HT1080 (cell line): ENCODE data around the gene RECK. TPM values are rescaled to one million over a fixed set of nuclear protein-coding genes. Genes with fewer than 3 reads are reported as not detected.
"Not testable (repeated sequence)": the region's sequence is repeated elsewhere in the genome, so short reads cannot be mapped to it uniquely, and the experiment has no call there.

Experiments used
- DNase-seq: peaks from one replicate; pipeline ENCODE4 v3.0.0-alpha.2; 2015; ENCODE audit warnings: low read depth
- total RNA-seq: library from RNA; depleted of rRNA; stranded (reverse); fragments of >200 nt; shearing (Covaris generic); gene quantifications from 2 replicates; pipeline ENCODE4 v1.2.3, GENCODE V29; 2014

Gene RECK
- total RNA-seq, 1 experiment from 2014 or later: 7.5 TPM

- no peak for DNase-seq
Measured at GRCh38 chr9:36063804-36064447, 27.2 kb downstream of the RECK start.

GRCh38 chr9:36064448-36065037 is 27.8 kb downstream of the RECK start:
- peak; percentile 3 for DNase-seq

GRCh38 chr9:36074055-36074454 is 37.3 kb downstream of the RECK start:
- DNase-seq: no peak

GRCh38 chr9:36074870-36075532 is 38.3 kb downstream of the RECK start:
- peak; percentile 10 for DNase-seq

GRCh38 chr9:36078051-36078450 is 41.3 kb downstream of the RECK start:
- no peak for DNase-seq

- DNase-seq: no peak
Measured at GRCh38 chr9:36080519-36080918, 43.8 kb downstream of the RECK start.

- no peak for DNase-seq
Measured at GRCh38 chr9:36082931-36083330, 46.2 kb downstream of the RECK start.

GRCh38 chr9:36086442-36086841 is 49.7 kb downstream of the RECK start:
- no peak for DNase-seq

- DNase-seq: not testable (repeated sequence)
Measured at GRCh38 chr9:36087054-36087453, 50.3 kb downstream of the RECK start.

GRCh38 chr9:36088020-36088419 is 51.3 kb downstream of the RECK start:
- DNase-seq: no peak

- peak; percentile 69 for DNase-seq
Measured at GRCh38 chr9:36091026-36091953, 54.6 kb downstream of the RECK start.

GRCh38 chr9:36092014-36092413 is 55.3 kb downstream of the RECK start:
- DNase-seq: no peak

GRCh38 chr9:36092509-36093215 is 55.9 kb downstream of the RECK start:
- DNase-seq: no peak

- no peak for DNase-seq
Measured at GRCh38 chr9:36093384-36093783, 56.7 kb downstream of the RECK start.

- DNase-seq: no peak
Measured at GRCh38 chr9:36099718-36100117, 63.0 kb downstream of the RECK start.

GRCh38 chr9:36100532-36100931 is 63.8 kb downstream of the RECK start:
- no peak for DNase-seq

- peak; percentile 99 for DNase-seq
Measured at GRCh38 chr9:36101916-36102741, 65.4 kb downstream of the RECK start.

- DNase-seq: peak; percentile 67
Measured at GRCh38 chr9:36102742-36103495, 66.2 kb downstream of the RECK start.

GRCh38 chr9:36109071-36109470 is 72.4 kb downstream of the RECK start:
- DNase-seq: no peak
